K562 (cell line): Measurements from ENCODE around the gene CTCF. TPM values are rescaled to one million over a fixed set of nuclear protein-coding genes. Genes with fewer than 3 reads are reported as not detected.
A peak's percentile ranks its signal among the peaks of the same experiment; 100 is the strongest.

Experiments used
- ATAC-seq: fragments of 200-7000 bp; cut with Tn5 transposase; 3 replicates; pipeline ENCODE4 v1.9.1; 2020; ENCODE audit warnings: moderate library complexity
- BruUV-seq: library from RNA; stranded (reverse); fragments of 400-500 nt; replicated peaks from 2 replicates; lab custom pipeline; 2021; lab: Mats Ljungman, UMichigan
- CTCF ChIA-PET: fragments of 300-600 bp; formaldehyde crosslinking; extraction: SDS; loops from one replicate; lab custom pipeline; 2021; ENCODE audit warnings: low intra/inter-chr PET ratio; lab: Yijun Ruan, JAX
- POLR2A ChIA-PET: fragments of 300-600, 350-650 bp; sonication (Branson Sonifier 250); formaldehyde crosslinking; extraction: SDS; loops from one replicate; lab custom pipeline; 2021; ENCODE audit warnings: antibody characterized with exemption, inconsistent platforms; lab: Yijun Ruan, JAX
- DNase-seq, 4 experiments: peaks; one replicate each; pipeline versions ENCODE4 v3.0.0 to v3.0.0-alpha.2; 2011 to 2018; ENCODE audit warnings: low spot score in 3 of 4, mixed read lengths in 3 of 4; ENCODE audit errors: extremely low read depth in 1 of 4
- FAIRE-seq: peaks from 2 replicates; lab custom pipeline; 2011; peaks lifted over from hg19 to GRCh38; lab: Jason Lieb, UNC
- H2AFZ ChIP-seq: 2 replicates; pipeline ENCODE4 v1.6.0; 2011; ENCODE audit warnings: low read depth, low read length, control low read depth, inconsistent platforms
- H3K27ac ChIP-seq: fragments of 200-600 bp; 3 replicates; pipeline ENCODE4 v1.8.0; 2011; ENCODE audit warnings: low read depth, mild to moderate bottlenecking, control low read depth, inconsistent platforms, low read length, moderate library complexity, mixed read lengths; ENCODE audit errors: extremely low read depth
- H3K27me3 ChIP-seq, 2 experiments: fragments of 300-600 bp in 1 of 2; 2 replicates in 1 of 2; 3 replicates in 1 of 2; pipeline versions ENCODE4 v1.6.0 to v1.8.0; 2011; ENCODE audit warnings: inconsistent platforms in 2 of 2, low read length in 2 of 2, mild to moderate bottlenecking in 1 of 2, mixed read lengths in 1 of 2, moderate library complexity in 1 of 2; ENCODE audit not compliant: control insufficient read depth in 2 of 2, insufficient read depth in 2 of 2
- H3K36me3 ChIP-seq: fragments of 300-600 bp; 3 replicates; pipeline ENCODE4 v1.8.0; 2011; ENCODE audit warnings: mild to moderate bottlenecking, low read length, inconsistent platforms; ENCODE audit not compliant: control insufficient read depth, insufficient read depth
- H3K4me1 ChIP-seq, 2 experiments: fragments of 200-600 bp in 1 of 2; replicated peaks in 1 of 2; 2 replicates in 1 of 2; 3 replicates in 1 of 2; pipeline versions ENCODE4 v1.5.1 to v1.8.0; 2011; ENCODE audit warnings: inconsistent platforms in 2 of 2, low read length in 2 of 2, mild to moderate bottlenecking in 1 of 2, mixed read lengths in 1 of 2, moderate library complexity in 1 of 2; ENCODE audit not compliant: control insufficient read depth in 2 of 2, insufficient read depth in 2 of 2
- H3K4me2 ChIP-seq: 2 replicates; pipeline ENCODE4 v1.6.1; 2011; ENCODE audit warnings: low read length, control low read depth, inconsistent platforms, mixed read lengths; ENCODE audit not compliant: insufficient read depth
- H3K4me3 ChIP-seq: fragments of 200-600 bp; sonication (generic), shearing (Covaris generic); 2 replicates; pipeline ENCODE4 v1.5.1; 2016; ENCODE audit warnings: control low read depth, inconsistent platforms
- H3K79me2 ChIP-seq: fragments of 200-600 bp; 3 replicates; pipeline ENCODE4 v1.8.0; 2011; ENCODE audit warnings: low read length, inconsistent platforms; ENCODE audit not compliant: control insufficient read depth, insufficient read depth
- H3K9ac ChIP-seq, 2 experiments: 2 replicates each; pipeline versions ENCODE4 v1.6.0 to v1.6.1; 2011; ENCODE audit warnings: low read depth in 2 of 2, low read length in 2 of 2, control low read depth in 1 of 2, inconsistent platforms in 1 of 2, mild to moderate bottlenecking in 1 of 2, mixed read lengths in 1 of 2; ENCODE audit not compliant: insufficient read depth in 1 of 2
- H3K9me1 ChIP-seq: one replicate; pipeline ENCODE4 v1.6.0; 2011; ENCODE audit warnings: inconsistent platforms, mild to moderate bottlenecking, low read length, moderate library complexity; ENCODE audit not compliant: control insufficient read depth, insufficient read depth
- H3K9me3 ChIP-seq: replicated peaks from 2 replicates; pipeline ENCODE4 v1.5.1; 2011; ENCODE audit warnings: low read depth, low read length, inconsistent platforms; ENCODE audit not compliant: control insufficient read depth, insufficient read depth
- H4K20me1 ChIP-seq: replicated peaks from 2 replicates; pipeline ENCODE4 v1.6.1; 2011; ENCODE audit warnings: low read length, inconsistent platforms, mixed read lengths; ENCODE audit not compliant: control insufficient read depth, insufficient read depth
- HMG20B ChIP-seq: fragments of 250-450 bp; sonication (Bioruptor Pico); IDR thresholded peaks from 2 replicates; pipeline ENCODE4 v1.5.0; 2021; ENCODE audit warnings: mild to moderate bottlenecking
- LARP7 ChIP-seq: fragments of 450-650 bp; IDR thresholded peaks from 2 replicates; pipeline ENCODE4 v1.6.1; 2016
- MBD2 ChIP-seq: sonication (generic); IDR thresholded peaks from 2 replicates; pipeline ENCODE4 v1.6.1; 2016; ENCODE audit warnings: low read depth, borderline replicate concordance
- NFIC ChIP-seq: fragments of 450-650 bp; IDR thresholded peaks from 2 replicates; pipeline ENCODE4 v1.6.1; 2017; ENCODE audit warnings: mild to moderate bottlenecking, inconsistent platforms
- SMARCE1 ChIP-seq: fragments of 450-650 bp; IDR thresholded peaks from 2 replicates; pipeline ENCODE4 v1.7.1; 2016; ENCODE audit warnings: mild to moderate bottlenecking
- SNIP1 ChIP-seq: fragments of 450-650 bp; IDR thresholded peaks from 2 replicates; pipeline ENCODE4 v1.7.1; 2017; ENCODE audit warnings: low read depth, mild to moderate bottlenecking
- TBP ChIP-seq: optimal IDR thresholded peaks from 2 replicates; pipeline ENCODE3; 2011; ENCODE audit warnings: low read depth, low read length, improper control_type of control experiment
- ZNF121 ChIP-seq: sonication (generic); formaldehyde crosslinking; conservative IDR thresholded peaks from 2 replicates; pipeline ENCODE4 v1.8.0; 2022; ENCODE audit warnings: missing genetic modification reagents
- WGBS: fragments of 100-300 bp; shearing (Covaris generic); methylation state at CpG from one replicate; pipeline ENCODE4 v1.1.6; 2016; ENCODE audit warnings: low coverage, mixed read lengths; ENCODE audit not compliant: insufficient coverage; ENCODE audit errors: missing lambda C conversion rate; 5-methylcytosine and 5-hydroxymethylcytosine counted together
- in situ Hi-C: fragments of 300-500 bp; cut with MboI; formaldehyde crosslinking; loops from 4 replicates; pipeline ENCODE4 v1.15.0; 2018; ENCODE audit warnings: inconsistent platforms, mixed read lengths
- intact Hi-C: fragments of 100-400 bp; cut with micrococcal nuclease; formaldehyde crosslinking; loops from 2 replicates; pipeline ENCODE4 v1.14.2; 2022
- polyA plus RNA-seq, 8 experiments: library from polyadenylated mRNA; depleted of rRNA in 4 of 8; stranded (reverse) in 5 of 8; unstranded in 3 of 8; fragments of >200 nt; fragmentation: Nextera tagmentation in 2 of 8; fragmentation: Illumina TruSeq in 1 of 8; extraction: Ambion mirVana in 2 of 8; extraction: Trizol in 1 of 8; gene quantifications; 2 replicates each; pipeline versions ENCODE4 v1.2.1 to v1.2.3, GENCODE V29; 2011 to 2014; ENCODE audit warnings: inconsistent platforms in 1 of 8, missing spikeins in 1 of 8
- total RNA-seq, 7 experiments: library from RNA; depleted of rRNA in 6 of 7; stranded (reverse); fragments of >200 nt in 6 of 7; fragmentation: Illumina TruSeq in 2 of 7; extraction: Trizol in 2 of 7; gene quantifications; 2 replicates each; pipeline versions ENCODE4 v1.2.1 to v1.2.3, GENCODE V29; 2011 to 2021; ENCODE audit warnings: low replicate concordance in 1 of 7

The CTCF gene
- total and polyA plus RNA-seq, 9 of the 15 experiments (the other 6 are each of a cell fraction or from before 2014, with no cell fraction given), result 7.8 to 49.2 (median 33.9) TPM

DNA sequence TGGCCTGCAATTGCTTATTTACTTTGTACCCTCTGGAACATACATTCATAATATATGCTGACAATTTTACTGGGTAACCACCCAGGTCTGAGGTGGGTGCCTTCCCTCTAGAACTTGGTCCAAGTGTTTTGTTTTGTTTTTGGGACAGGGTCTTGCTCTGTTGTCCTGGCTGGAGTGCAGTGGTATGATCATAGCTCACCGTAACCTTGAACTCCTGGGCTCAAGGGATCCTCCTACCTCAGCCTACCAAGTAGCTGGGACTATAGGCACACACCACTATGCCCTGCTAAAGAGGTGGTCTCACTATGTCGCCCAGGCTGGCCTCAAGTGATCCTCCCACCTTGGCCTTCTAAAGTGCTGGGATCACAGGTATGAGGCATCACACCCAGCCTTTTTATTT lies 11.2 kb upstream of the CTCF start:
- 57% methylated on average over 2 of the region's 2 CpGs for WGBS
- Histone ChIP-seq H3K4me2 (no peak overlapping the region), H3K79me2 (no peaks in the 10 kb centered on the region), H3K36me3 (peaks cover 19% of the 10 kb centered on the region; the same call in 1 of the 3 replicates), H3K27me3 (no peaks in the 10 kb centered on the region), H3K9me3 (no peaks in the 10 kb centered on the region), H3K27ac (no peak overlapping the region), H2AFZ (no peak overlapping the region), H3K9me1 (no peaks in the 10 kb centered on the region), H4K20me1 (no peaks in the 10 kb centered on the region), H3K4me3 (no peak overlapping the region), H3K9ac (no peak overlapping the region), H3K4me1 (peaks cover 0 to 16% of the 10 kb centered on the region in 2 experiments; a peak in 2 of 5 replicates)
- ATAC-seq, result no peak
- intact Hi-C loops, result no loop called here
- DNase-seq, result no peak
- FAIRE-seq, result no peak
- ChIA-PET POLR2A (interaction anchor here (0.6 to 2.7 kb wide), 4 partner anchors 8 to 89 kb away, joined by 3 to 13 read pairs (median 3); partner anchors contain the start of gene CTCF), CTCF (no interaction called here)
- in situ Hi-C loops, result no loop called here
- BruUV-seq, result no TSS peak
- 0 out of 2 replicates have a peak, but pooled peaks have one; percentile 23 for TF ChIP-seq ZNF121 (CRISPR knock-in tag)
- no peak for TF ChIP-seq SNIP1
- TF ChIP-seq HMG20B (CRISPR knock-in tag), result no peak
- no peak for TF ChIP-seq LARP7
- TF ChIP-seq MBD2, result no peak
- TF ChIP-seq TBP, result no peak
- TF ChIP-seq, all 486 proteins: peak for 1

DNA sequence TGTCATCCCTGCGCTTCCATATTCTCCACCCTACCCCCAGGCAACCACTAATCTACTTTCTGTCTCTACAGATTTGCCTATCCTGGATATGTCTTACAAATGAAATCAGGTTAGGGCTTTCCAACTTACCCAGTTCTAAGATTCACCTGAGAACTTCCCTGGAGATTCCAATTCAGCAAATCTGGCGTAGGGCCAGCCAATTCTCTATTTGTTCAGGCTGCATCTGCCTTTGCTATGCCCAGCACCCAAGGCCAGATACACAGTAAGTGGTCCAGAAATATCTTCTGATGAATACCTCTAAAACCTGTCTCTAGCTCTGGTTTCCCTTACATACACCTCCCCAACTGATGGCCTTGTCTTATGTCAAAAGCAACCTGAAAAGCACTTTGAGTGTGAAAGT lies 10.4 kb upstream of the CTCF start:
- H3K4me1 ChIP-seq, result peaks cover 0 to 8% of the 10 kb centered on the region in 2 experiments; a peak in 2 of 5 replicates
- peaks cover 11% of the 10 kb centered on the region; the same call in 1 of the 3 replicates for H3K36me3 ChIP-seq
- H3K4me3 ChIP-seq, result no peak overlapping the region
- DNase-seq (no peak), ATAC-seq (no peak), FAIRE-seq (no peak)
- CTCF ChIA-PET, result no interaction called here
- H2AFZ ChIP-seq, result no peak overlapping the region
- TF ChIP-seq NFIC (peak; percentile 72), SMARCE1 (no peak)
- H3K27me3 ChIP-seq, result no peaks in the 10 kb centered on the region
- no peaks in the 10 kb centered on the region for H3K9me3 ChIP-seq
- WGBS, result 86% methylated on average over 2 of the region's 2 CpGs
- H3K79me2 ChIP-seq, result no peaks in the 10 kb centered on the region
- in situ Hi-C loops (no loop called here), intact Hi-C loops (no loop called here)
- no TSS peak for BruUV-seq
- H3K27ac ChIP-seq, result no peak overlapping the region
- no peaks in the 10 kb centered on the region for H4K20me1 ChIP-seq
- POLR2A ChIA-PET, result interaction anchor here (2.7 kb wide), 1 partner anchor 10 kb away, joined by 13 read pairs; the partner anchor contains the start of gene CTCF
- no peak overlapping the region for H3K9ac ChIP-seq
- no peaks in the 10 kb centered on the region for H3K9me1 ChIP-seq
- H3K4me2 ChIP-seq, result no peak overlapping the region
